Measurements from ENCODE around the gene MEF2A.

MEF2A gene

GRCh38 chr15:99671926-99672635, 106.3 kb downstream of the MEF2A start:
- DNase-seq (ENCODE audit: low read depth) = no peak
- TF ChIP-seq CTCF (IDR thresholded peaks at IDR 0.05; ENCODE audit: insufficient read depth, low read depth, low read length, missing control alignments) = no peak
- no peak overlapping the region for H3K4me3 ChIP-seq (ENCODE audit: low read depth, low read length)

- no peak for DNase-seq (ENCODE audit: low read depth)
- TF ChIP-seq CTCF (IDR thresholded peaks at IDR 0.05; ENCODE audit: insufficient read depth, low read depth, low read length, missing control alignments) = no peak
- no peak overlapping the region for H3K4me3 ChIP-seq (ENCODE audit: low read depth, low read length)
These were observed 107.3 kb downstream of the MEF2A start for GRCh38 chr15:99673111-99673510.

GRCh38 chr15:99674279-99674678, 108.5 kb downstream of the MEF2A start:
- H3K4me3 ChIP-seq (ENCODE audit: low read depth, low read length) = no peak overlapping the region
- TF ChIP-seq CTCF (IDR thresholded peaks at IDR 0.05; ENCODE audit: insufficient read depth, low read depth, low read length, missing control alignments) = no peak
- no peak for DNase-seq (ENCODE audit: low read depth)

- no peak for TF ChIP-seq CTCF (IDR thresholded peaks at IDR 0.05; ENCODE audit: insufficient read depth, low read depth, low read length, missing control alignments)
- DNase-seq (ENCODE audit: low read depth) = peak; percentile 34
- H3K4me3 ChIP-seq (ENCODE audit: low read depth, low read length) = no peak overlapping the region
These were observed 111.9 kb downstream of the MEF2A start for GRCh38 chr15:99677540-99678134.

GRCh38 chr15:99680276-99680675, 114.5 kb downstream of the MEF2A start:
- no peak overlapping the region for H3K4me3 ChIP-seq (ENCODE audit: low read depth, low read length)
- no peak for DNase-seq (ENCODE audit: low read depth)
- no peak for TF ChIP-seq CTCF (IDR thresholded peaks at IDR 0.05; ENCODE audit: insufficient read depth, low read depth, low read length, missing control alignments)

- no peak overlapping the region for H3K4me3 ChIP-seq (ENCODE audit: low read depth, low read length)
- TF ChIP-seq CTCF (IDR thresholded peaks at IDR 0.05; ENCODE audit: insufficient read depth, low read depth, low read length, missing control alignments) = no peak
- DNase-seq (ENCODE audit: low read depth) = no peak
These were observed 116.2 kb downstream of the MEF2A start for GRCh38 chr15:99681990-99682389.

- no peak for DNase-seq (ENCODE audit: low read depth)
- TF ChIP-seq CTCF (IDR thresholded peaks at IDR 0.05; ENCODE audit: insufficient read depth, low read depth, low read length, missing control alignments) = no peak
These were observed 116.7 kb downstream of the MEF2A start for GRCh38 chr15:99682455-99682854.

More at GRCh38 chr15:99682455-99682854, 116.7 kb downstream of the MEF2A start:
- no peak overlapping the region for H3K4me3 ChIP-seq (ENCODE audit: low read depth, low read length)

Measured in GM12865 (cell line).